Vagina (tissue), 2 donors: Measurements from ENCODE around the gene PRSS33. TPM values are rescaled to one million over a fixed set of nuclear protein-coding genes. Genes with fewer than 3 reads are reported as not detected.

Experiments
- DNase-seq, 2 donors: peaks; one replicate each; pipeline ENCODE4 v3.0.0-alpha.2; 2017; ENCODE audit errors: extremely low spot score in 2 of 2
- H3K27ac ChIP-seq: fragments of 200-600 bp; sonication (generic); one replicate; pipeline ENCODE4 v1.5.1; 2019
- H3K27me3 ChIP-seq: fragments of 200-600 bp; sonication (generic); one replicate; pipeline ENCODE4 v1.5.1; 2019
- H3K36me3 ChIP-seq, 2 donors: fragments of 200-600 bp; sonication (generic); one replicate each; pipeline ENCODE4 v1.5.1; 2017 to 2019
- H3K4me1 ChIP-seq: fragments of 200-600 bp; sonication (generic); one replicate; pipeline ENCODE4 v1.5.1; 2019
- H3K4me3 ChIP-seq, 2 donors: fragments of 200-600 bp; sonication (generic); 1 replicate in 1 of 2; 2 replicates in 1 of 2; pipeline ENCODE4 v1.5.1; 2016 to 2019
- H3K9me3 ChIP-seq: fragments of 200-600 bp; sonication (generic); one replicate; pipeline ENCODE4 v1.5.1; 2019
- POLR2A ChIP-seq, 2 donors: fragments of 450-650 bp; IDR thresholded peaks; one replicate each; pipeline ENCODE4 v1.6.1; 2017; ENCODE audit warnings: antibody characterized with exemption in 2 of 2, mild to moderate bottlenecking in 2 of 2, moderate library complexity in 2 of 2
- POLR2AphosphoS5 ChIP-seq, 2 donors: sonication (generic); formaldehyde crosslinking; IDR thresholded peaks; one replicate each; pipeline ENCODE4 v1.9.0; 2017; ENCODE audit warnings: antibody characterized with exemption in 2 of 2, mild to moderate bottlenecking in 2 of 2, low read depth in 1 of 2; ENCODE audit not compliant: insufficient read depth in 1 of 2
- intact Hi-C: fragments of 100-400 bp; cut with DNase I; formaldehyde crosslinking; loops from one replicate; pipeline ENCODE4 v1.15.1; 2023
- total RNA-seq: library from RNA; depleted of rRNA; stranded (reverse); fragments of >200 nt; gene quantifications from one replicate; pipeline ENCODE4 v1.2.3, GENCODE V29; 2016
- TF ChIP-seq, protein P1 (sequence below), 3 experiments: fragments of 450-650 bp in 2 of 3; fragments of 200-600 bp in 1 of 3; sonication (generic) in 1 of 3; IDR thresholded peaks; one replicate each; pipeline ENCODE4 v1.5.1; 2017 to 2019; ENCODE audit warnings: antibody characterized with exemption in 3 of 3, mild to moderate bottlenecking in 2 of 3, moderate library complexity in 2 of 3

Gene PRSS33
- total RNA-seq, 1 donor from 2014 or later, result not detected

GRCh38 chr16:2817340-2818271, 30.2 kb upstream of the PRSS33 start:
- H3K27ac ChIP-seq, result no peak overlapping the region
- H3K27me3 ChIP-seq, result no peaks in the 10 kb centered on the region
- no peaks in the 10 kb centered on the region for H3K9me3 ChIP-seq
- no peaks in the 10 kb centered on the region for H3K36me3 ChIP-seq
- no peaks in the 10 kb centered on the region for H3K4me1 ChIP-seq
- H3K4me3 ChIP-seq, result no peak overlapping the region
- DNase-seq, result no peak
- intact Hi-C loops, result no loop called here
- TF ChIP-seq, protein P1, sequence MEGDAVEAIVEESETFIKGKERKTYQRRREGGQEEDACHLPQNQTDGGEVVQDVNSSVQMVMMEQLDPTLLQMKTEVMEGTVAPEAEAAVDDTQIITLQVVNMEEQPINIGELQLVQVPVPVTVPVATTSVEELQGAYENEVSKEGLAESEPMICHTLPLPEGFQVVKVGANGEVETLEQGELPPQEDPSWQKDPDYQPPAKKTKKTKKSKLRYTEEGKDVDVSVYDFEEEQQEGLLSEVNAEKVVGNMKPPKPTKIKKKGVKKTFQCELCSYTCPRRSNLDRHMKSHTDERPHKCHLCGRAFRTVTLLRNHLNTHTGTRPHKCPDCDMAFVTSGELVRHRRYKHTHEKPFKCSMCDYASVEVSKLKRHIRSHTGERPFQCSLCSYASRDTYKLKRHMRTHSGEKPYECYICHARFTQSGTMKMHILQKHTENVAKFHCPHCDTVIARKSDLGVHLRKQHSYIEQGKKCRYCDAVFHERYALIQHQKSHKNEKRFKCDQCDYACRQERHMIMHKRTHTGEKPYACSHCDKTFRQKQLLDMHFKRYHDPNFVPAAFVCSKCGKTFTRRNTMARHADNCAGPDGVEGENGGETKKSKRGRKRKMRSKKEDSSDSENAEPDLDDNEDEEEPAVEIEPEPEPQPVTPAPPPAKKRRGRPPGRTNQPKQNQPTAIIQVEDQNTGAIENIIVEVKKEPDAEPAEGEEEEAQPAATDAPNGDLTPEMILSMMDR (IDR thresholded peaks at IDR 0.05), result no peak
- TF ChIP-seq POLR2A (IDR thresholded peaks at IDR 0.05), result no peak
- no peak for TF ChIP-seq POLR2AphosphoS5 (IDR thresholded peaks at IDR 0.05; ENCODE audit: insufficient read depth in 1 of 2, low read depth in 1 of 2)

DNA sequence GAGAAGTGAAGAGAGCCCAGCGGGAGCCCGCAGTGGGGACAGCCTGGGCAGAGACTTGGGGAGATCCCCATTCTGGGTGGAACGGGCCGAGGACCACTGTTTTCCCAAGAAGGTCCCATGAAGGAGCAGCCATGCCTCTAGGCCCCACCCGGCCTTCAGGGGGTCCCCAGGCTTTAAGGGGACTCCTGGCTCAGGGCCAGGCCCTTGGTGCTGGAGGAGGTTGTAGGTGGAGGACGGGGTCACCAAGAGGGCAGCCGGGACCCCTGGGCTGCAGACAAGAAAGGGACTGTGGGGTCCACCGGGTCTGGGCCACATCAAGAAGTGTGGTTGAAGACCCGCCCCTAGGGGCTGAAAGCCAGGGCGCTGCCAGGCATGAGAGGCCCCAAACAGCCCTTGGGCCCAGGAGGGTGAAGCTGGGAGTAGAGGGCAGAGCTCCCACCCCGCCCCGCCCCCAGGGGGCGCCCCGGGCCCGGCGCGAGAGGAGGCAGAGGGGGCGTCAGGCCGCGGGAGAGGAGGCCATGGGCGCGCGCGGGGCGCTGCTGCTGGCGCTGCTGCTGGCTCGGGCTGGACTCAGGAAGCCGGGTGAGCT, 29.5 kb upstream of the PRSS33 start, which contains the start of gene PRSS21:
Gene PRSS21, plus strand, starts transcription at position 487 of the 589 bp plus-strand sequence. Its CDS starts 32 bp downstream, at position 519.
- TF ChIP-seq, protein P1 (IDR thresholded peaks at IDR 0.05), result no peak
- TF ChIP-seq POLR2AphosphoS5 (IDR thresholded peaks at IDR 0.05; ENCODE audit: insufficient read depth in 1 of 2, low read depth in 1 of 2) (no peak), POLR2A (IDR thresholded peaks at IDR 0.05) (no peak)
- H3K27me3 ChIP-seq, result no peaks in the 10 kb centered on the region
- no peaks in the 10 kb centered on the region for H3K9me3 ChIP-seq
- no peaks in the 10 kb centered on the region for H3K36me3 ChIP-seq
- H3K27ac ChIP-seq, result no peak within 1 kb of the TSS
- intact Hi-C loops, result no loop called here
- no peak within 1 kb of the TSS for H3K4me3 ChIP-seq
- DNase-seq, result no peak
- no peaks in the 10 kb centered on the region for H3K4me1 ChIP-seq

DNA sequence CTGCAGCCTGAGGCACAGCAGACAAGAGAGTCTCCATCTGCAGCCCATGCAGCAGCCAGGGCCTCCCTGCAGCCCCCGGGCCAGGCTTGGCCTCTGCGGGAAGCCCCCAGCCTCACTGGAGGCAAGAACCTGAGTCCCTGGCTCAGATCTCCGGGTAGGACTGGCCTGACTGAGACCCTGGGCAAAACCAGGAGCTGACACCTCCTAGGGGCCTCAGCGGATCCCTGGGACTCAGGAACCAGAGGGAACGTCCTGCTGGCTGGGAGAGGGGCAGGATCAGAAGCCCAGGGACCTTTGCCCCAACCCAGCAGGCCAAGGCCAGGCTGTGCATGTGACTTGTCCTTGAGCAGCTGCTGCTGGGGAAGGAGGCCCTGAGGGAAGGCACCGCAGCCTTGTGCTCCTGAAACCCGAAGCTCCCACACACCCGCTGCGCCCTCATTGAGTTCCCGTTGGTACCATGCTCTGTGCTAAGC, 28.0 kb upstream of the PRSS33 start:
- no peak overlapping the region for H3K4me3 ChIP-seq
- H3K36me3 ChIP-seq, result no peaks in the 10 kb centered on the region
- intact Hi-C loops, result no loop called here
- DNase-seq, result no peak
- TF ChIP-seq POLR2AphosphoS5 (IDR thresholded peaks at IDR 0.05; ENCODE audit: insufficient read depth in 1 of 2, low read depth in 1 of 2) (no peak), POLR2A (IDR thresholded peaks at IDR 0.05) (no peak)
- TF ChIP-seq, protein P1 (IDR thresholded peaks at IDR 0.05), result no peak
- no peaks in the 10 kb centered on the region for H3K27me3 ChIP-seq
- H3K4me1 ChIP-seq, result no peaks in the 10 kb centered on the region
- H3K27ac ChIP-seq, result no peak overlapping the region
- H3K9me3 ChIP-seq, result no peaks in the 10 kb centered on the region

- H3K9me3 ChIP-seq, result no peaks in the 10 kb centered on the region
- H3K27ac ChIP-seq, result no peak overlapping the region
- intact Hi-C loops, result no loop called here
- no peak for DNase-seq
- TF ChIP-seq POLR2AphosphoS5 (IDR thresholded peaks at IDR 0.05; ENCODE audit: insufficient read depth in 1 of 2, low read depth in 1 of 2) (no peak), POLR2A (IDR thresholded peaks at IDR 0.05) (no peak)
- TF ChIP-seq, protein P1 (IDR thresholded peaks at IDR 0.05), result no peak
- no peaks in the 10 kb centered on the region for H3K27me3 ChIP-seq
- H3K36me3 ChIP-seq, result no peaks in the 10 kb centered on the region
- H3K4me3 ChIP-seq, result no peak overlapping the region
- no peaks in the 10 kb centered on the region for H3K4me1 ChIP-seq
Measured at GRCh38 chr16:2814551-2815298, 27.4 kb upstream of the PRSS33 start.
